HepG2 (cell line): Measurements from ENCODE around the gene MAGEB17.

Source experiments
- CBFB ChIP-seq: sonication (generic); formaldehyde crosslinking; IDR thresholded peaks from 2 replicates; pipeline ENCODE4 v1.4.0; 2020; ENCODE audit warnings: missing genetic modification reagents
- DR1 ChIP-seq: sonication (generic); formaldehyde crosslinking; IDR thresholded peaks from 2 replicates; pipeline ENCODE4 v1.8.0; 2021; ENCODE audit warnings: mild to moderate bottlenecking, missing genetic modification reagents, inconsistent platforms
- KDM4B ChIP-seq: sonication (generic); formaldehyde crosslinking; IDR thresholded peaks from 2 replicates; pipeline ENCODE4 v1.4.0; 2020; ENCODE audit warnings: missing genetic modification reagents
- POLR2A ChIP-seq, 2 experiments: IDR thresholded peaks; 2 replicates each; pipeline ENCODE4 v1.6.1; 2011; ENCODE audit warnings: low read depth in 2 of 2, low read length in 2 of 2, mild to moderate bottlenecking in 1 of 2, moderate library complexity in 1 of 2; ENCODE audit not compliant: insufficient read depth in 1 of 2
- ZNF562 ChIP-seq: sonication (generic); formaldehyde crosslinking; IDR thresholded peaks from 2 replicates; pipeline ENCODE4 v1.8.0; 2022; ENCODE audit warnings: missing genetic modification reagents, borderline replicate concordance
- ZNF570 ChIP-seq: sonication (generic); formaldehyde crosslinking; IDR thresholded peaks from 2 replicates; pipeline ENCODE4 v1.4.0; 2020; ENCODE audit warnings: mild to moderate bottlenecking, missing genetic modification reagents, borderline replicate concordance

GRCh38 chrX:16140448-16140847 lies 26.8 kb upstream of the MAGEB17 start:
- TF ChIP-seq ZNF562 (CRISPR knock-in tag) (no peak), POLR2A (IDR thresholded peaks at IDR 0.05; ENCODE audit: insufficient read depth in 1 of 2, low read depth in 2 of 2, low read length in 2 of 2) (no peak), DR1 (no peak), CBFB (no peak), ZNF570 (CRISPR knock-in tag) (no peak), KDM4B (CRISPR knock-in tag) (no peak)
